ENCODE data around the gene ANKRD2.

ANKRD2 gene

DNA sequence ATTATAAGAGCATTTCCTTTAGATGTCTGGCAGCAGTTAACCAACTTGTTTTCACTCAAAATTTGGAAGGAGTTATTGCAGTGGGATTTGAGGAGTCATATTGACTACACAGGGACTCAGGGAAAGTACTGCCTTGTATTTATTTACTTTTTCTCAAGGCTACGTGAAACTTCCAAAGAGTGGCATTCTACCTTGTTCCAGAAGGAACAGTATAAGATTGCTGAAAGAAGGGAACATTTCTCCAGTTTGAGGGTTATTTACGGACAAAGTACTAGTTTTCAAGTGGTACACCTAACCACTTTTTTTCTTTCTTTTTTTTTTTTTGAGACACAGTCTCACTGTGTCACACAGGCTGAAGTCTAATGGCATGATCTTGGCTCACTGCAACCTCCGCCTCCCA lies 55.6 kb downstream of the ANKRD2 start:
- ATAC-seq: no peak
- no peak overlapping the region for H3K4me3 Mint-ChIP-seq
- no peaks in the 10 kb centered on the region for H3K36me3 Mint-ChIP-seq
- peaks cover 8% of the 10 kb centered on the region for H3K4me1 Mint-ChIP-seq
- no peaks in the 10 kb centered on the region for H3K9me3 Mint-ChIP-seq
- no peak overlapping the region for H3K27ac Mint-ChIP-seq
- no peaks in the 10 kb centered on the region for H3K27me3 Mint-ChIP-seq

GRCh38 chr10:97629289-97629688 lies 56.7 kb downstream of the ANKRD2 start:
- Mint-ChIP-seq H3K4me3 (no peak overlapping the region), H3K27me3 (no peaks in the 10 kb centered on the region), H3K9me3 (no peaks in the 10 kb centered on the region), H3K27ac (no peak overlapping the region), H3K4me1 (peaks cover 16% of the 10 kb centered on the region), H3K36me3 (no peaks in the 10 kb centered on the region)
- ATAC-seq: no peak

DNA sequence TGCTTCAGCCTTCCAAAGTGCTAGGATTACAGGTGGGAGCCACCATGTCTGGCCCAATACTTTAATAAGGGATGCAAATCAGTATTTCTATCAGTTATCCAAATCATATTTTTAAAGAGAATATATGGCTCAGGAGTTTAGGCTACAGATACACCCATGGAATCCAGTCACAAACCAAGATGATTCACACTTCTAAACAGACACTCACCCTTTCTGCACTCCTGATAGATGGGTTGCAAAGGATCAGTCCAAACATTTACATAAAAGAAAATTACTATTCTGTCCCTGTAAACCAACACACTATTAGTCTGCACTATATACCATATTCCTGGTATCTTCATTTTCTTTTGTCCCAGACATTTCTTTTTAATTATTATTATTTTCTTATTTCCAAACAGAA lies 58.5 kb downstream of the ANKRD2 start:
- Mint-ChIP-seq H3K4me3 (no peak overlapping the region), H3K36me3 (no peaks in the 10 kb centered on the region)

DNA sequence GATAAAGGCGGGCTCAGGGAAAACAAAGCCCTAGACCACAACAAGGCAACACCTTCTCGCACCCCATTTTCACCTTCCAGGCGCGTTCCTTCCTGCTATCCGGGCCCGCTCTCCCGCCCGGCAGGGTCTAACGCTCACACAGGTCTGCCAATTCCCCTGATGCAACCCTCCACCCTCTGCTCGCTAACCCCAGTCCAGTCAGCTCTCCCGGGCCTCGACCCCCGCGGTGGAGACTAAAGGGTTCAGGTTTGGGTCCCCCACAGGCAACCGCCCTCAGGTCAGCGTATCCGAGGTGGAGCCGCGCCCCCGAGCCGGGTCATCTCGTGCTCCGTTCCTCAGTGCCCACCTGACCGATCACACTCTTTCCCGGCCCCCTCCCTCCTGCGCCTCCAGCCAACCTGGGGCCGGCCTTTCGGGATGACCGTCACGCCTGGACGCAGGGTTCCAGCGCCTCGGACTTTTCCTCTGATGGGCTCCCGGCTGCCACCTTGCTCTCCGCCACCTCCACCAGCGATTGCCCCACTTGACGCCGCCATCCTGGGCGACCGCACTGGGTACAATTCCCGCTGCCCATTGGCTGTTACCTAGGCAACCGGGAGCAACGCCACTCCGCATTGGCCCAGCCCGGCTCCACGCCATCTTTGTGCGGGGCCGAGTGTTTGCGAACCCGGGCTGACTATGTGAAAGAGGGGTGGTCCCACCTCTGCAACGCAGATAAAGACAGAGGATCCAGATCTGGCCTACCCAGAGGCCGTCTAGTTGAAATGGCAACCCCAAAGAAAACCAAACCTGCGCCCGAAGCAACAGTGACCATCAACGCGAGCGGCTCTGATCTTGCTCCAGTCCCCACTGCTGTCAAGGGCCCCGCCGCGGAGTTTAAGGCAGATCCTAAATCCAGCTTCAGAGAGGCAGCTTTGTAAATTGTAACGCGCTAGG lies 60.6 kb downstream of the ANKRD2 start, which contains the start of gene MORN4:
MORN4 (minus strand) TSS at position 552 of the 936 bp plus-strand sequence. CDS start 13,847 bp downstream, outside the sequence.
- Mint-ChIP-seq H3K4me3 (peak within 1 kb of the TSS; percentile 94), H3K36me3 (no peaks in the 10 kb centered on the region), H3K9me3 (no peaks in the 10 kb centered on the region), H3K27ac (peak within 1 kb of the TSS; percentile 89), H3K4me1 (peaks cover 16% of the 10 kb centered on the region), H3K27me3 (no peaks in the 10 kb centered on the region)
- ATAC-seq: peak; percentile 100

More for the DNA sequence above, 58.5 kb downstream of the ANKRD2 start:
- Mint-ChIP-seq H3K27me3 (no peaks in the 10 kb centered on the region), H3K27ac (no peak overlapping the region), H3K9me3 (no peaks in the 10 kb centered on the region), H3K4me1 (peaks cover 16% of the 10 kb centered on the region)
- ATAC-seq: no peak
